CMK (cell line): ENCODE results near the gene CTDSP1.

Experiments used
- DNase-seq: peaks from one replicate; pipeline ENCODE4 v3.0.0-alpha.2; 2010; ENCODE audit warnings: low read depth

Gene CTDSP1

DNA sequence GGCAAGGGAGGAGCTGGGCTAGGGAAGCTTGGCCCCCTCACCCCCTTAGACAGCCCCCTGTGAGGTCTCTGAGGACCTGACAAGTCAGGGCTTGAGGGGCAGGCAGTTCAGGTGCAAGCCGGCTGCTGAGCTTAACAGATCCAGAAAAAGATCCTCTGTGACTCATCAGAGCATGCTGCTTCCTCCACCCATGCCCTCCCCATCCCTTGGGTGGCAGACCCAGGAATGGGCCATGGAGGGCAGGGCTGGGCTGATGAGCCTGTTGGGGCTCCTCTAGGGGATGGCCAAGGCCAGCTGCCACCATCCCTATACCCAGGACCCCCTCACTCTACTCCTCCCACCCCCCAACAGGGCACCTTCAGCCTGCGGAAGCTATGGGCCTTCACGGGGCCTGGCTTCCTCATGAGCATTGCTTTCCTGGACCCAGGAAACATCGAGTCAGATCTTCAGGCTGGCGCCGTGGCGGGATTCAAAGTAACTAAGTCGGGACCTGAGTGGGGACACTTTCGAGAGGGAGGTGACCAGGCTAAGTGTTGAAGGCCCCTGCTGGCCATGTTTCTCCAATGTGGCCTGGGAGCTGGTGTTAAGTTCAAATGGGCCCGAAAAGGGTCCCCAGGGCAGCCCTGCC lies 15.7 kb upstream of the CTDSP1 start:
- DNase-seq = no peak

GRCh38 chr2:218384975-218385374 lies 14.7 kb upstream of the CTDSP1 start:
- no peak for DNase-seq

DNA sequence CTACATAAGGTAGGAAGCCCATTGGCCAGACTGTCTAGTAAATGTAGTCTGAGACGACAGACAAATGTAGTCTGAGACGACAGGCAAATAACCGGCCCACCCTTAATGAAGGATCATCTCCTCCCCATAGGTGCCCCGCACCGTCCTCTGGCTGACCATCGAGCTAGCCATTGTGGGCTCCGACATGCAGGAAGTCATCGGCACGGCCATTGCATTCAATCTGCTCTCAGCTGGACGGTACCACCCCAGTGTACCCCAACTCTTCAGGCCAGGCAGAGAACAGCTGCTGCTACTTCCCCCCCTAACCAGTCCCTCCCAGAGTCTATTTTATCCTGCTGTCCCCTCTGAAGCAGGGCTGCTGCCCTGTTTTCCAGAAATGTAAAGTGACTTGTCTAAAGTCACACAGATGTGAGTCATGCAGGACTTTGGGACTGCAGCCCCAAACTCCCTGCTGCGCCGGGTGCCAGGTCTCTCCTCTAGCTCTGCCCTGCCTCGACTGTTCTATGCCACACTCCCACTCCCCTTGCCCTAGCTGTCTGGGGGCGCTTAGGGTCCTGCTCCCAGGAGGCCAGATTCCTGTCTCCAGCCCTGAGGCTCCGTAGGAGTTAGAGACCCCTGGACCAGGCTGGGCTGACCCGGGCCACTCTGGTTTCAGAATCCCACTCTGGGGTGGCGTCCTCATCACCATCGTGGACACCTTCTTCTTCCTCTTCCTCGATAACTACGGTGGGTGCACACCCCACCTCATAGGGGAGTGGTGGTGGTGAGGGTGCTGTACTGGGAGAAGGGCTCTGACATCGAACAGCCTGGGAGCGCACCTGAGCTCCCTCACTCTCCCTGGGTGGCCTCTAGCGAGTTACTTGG lies 12.9 kb upstream of the CTDSP1 start:
- DNase-seq = no peak

DNA sequence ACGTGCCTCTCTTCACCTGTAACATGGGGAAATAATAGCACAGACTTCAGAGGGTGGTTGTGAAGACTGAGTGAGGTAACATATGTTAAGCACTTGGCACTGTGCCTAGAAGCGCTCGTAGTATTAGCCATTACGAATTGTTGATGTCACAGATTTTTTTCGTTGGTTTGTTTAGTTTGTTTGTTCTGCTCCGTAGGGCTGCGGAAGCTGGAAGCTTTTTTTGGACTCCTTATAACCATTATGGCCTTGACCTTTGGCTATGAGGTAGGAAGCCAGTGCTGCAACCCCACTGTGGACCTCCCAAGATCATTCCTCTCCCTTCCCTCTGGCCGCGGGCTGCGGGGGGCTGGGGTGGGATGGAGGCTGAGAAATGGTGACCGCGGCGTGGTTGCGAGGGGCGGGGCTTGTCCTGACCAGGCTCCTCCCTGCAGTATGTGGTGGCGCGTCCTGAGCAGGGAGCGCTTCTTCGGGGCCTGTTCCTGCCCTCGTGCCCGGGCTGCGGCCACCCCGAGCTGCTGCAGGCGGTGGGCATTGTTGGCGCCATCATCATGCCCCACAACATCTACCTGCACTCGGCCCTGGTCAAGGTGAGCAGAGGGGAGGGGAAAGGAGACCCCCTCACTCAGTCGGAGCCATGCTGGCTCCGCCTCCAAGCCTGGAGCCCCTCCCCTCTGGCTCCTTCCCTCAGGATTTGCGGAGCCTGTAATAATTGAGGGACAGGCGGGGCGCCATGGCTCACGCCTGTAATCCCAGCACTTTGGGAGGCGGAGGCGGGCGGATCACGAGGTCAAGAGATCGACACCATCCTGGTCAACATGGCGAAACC lies 12.1 kb upstream of the CTDSP1 start:
- DNase-seq = no peak

- DNase-seq = no peak
Observed at GRCh38 chr2:218389333-218390150, 10.1 kb upstream of the CTDSP1 start.

- no peak for DNase-seq
Observed at GRCh38 chr2:218391202-218391601, 8.5 kb upstream of the CTDSP1 start.

GRCh38 chr2:218392459-218392858 lies 7.2 kb upstream of the CTDSP1 start:
- no peak for DNase-seq

DNA sequence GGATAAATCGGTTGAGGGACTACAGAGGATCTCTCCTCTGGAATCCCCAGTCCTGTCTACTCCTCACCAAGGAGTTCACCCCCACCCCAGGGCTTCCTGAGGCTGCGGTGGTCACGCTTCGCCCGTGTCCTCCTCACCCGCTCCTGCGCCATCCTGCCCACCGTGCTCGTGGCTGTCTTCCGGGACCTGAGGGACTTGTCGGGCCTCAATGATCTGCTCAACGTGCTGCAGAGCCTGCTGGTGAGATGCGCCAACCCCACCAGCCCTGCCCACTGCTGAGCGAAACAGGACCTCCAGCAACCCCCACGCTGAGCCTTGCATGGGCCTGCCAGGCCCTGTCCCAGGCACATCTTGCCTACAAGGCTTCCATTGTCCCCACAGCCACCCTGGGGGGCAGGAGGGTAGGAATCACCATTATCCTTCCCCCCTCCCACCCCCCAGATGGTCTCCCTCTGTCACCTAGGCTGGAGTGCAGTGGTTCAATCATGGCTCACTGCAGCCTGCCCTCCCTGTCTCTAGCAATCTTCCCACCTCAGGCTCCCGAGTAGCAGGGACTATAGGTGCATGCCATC lies 6.7 kb upstream of the CTDSP1 start:
- DNase-seq = no peak

- DNase-seq = no peak
Observed at GRCh38 chr2:218393750-218394290, 5.8 kb upstream of the CTDSP1 start.

DNA sequence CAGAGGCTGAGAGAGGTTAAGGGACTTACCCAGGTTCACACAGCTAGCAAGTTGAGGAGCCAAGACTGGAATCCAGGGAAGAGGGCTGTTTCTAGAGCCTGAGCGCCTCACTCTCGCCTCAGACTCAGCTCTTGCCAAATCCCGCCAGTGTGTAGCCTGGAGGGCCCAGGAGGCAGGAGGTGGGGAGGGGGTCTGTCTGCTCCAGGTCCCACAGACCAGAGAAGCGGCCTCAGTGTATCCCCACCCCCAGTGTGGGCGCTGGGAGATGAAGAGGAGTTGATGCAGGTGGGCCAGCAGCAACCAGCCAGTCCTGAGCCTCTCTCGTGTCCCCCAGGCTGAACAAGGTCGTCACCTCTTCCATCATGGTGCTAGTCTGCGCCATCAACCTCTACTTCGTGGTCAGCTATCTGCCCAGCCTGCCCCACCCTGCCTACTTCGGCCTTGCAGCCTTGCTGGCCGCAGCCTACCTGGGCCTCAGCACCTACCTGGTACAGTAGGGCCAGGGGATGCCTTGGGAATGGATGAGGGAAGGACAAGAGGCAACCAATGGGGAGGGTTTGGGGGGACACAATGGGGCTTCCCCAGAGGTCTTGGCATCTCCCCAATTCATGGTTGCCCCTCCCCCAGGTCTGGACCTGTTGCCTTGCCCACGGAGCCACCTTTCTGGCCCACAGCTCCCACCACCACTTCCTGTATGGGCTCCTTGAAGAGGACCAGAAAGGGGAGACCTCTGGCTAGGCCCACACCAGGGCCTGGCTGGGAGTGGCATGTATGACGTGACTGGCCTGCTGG lies 5.2 kb upstream of the CTDSP1 start:
- no peak for DNase-seq

- no peak for DNase-seq
Observed at GRCh38 chr2:218395090-218395444, 4.6 kb upstream of the CTDSP1 start.

DNA sequence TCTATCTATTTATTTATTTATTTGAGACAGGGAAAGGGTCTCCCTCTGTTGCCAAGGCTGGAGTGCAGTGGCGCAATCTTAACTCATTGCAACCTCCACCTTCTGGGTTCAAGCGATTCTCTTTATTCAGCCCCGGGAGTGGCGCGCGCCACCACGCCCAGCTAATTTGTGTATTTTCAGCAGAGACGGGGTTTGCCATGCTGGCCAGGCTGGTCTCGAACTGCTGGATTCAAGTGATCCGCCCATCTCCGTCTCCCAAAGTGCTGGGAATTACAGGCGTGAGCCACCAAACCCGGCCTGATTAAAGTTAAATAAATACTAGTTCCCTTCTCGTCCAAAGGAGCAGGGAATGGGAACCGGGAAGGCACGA lies 4.2 kb upstream of the CTDSP1 start:
- DNase-seq = no peak

GRCh38 chr2:218395826-218396687 lies 3.6 kb upstream of the CTDSP1 start:
- DNase-seq = peak; percentile 98

DNA sequence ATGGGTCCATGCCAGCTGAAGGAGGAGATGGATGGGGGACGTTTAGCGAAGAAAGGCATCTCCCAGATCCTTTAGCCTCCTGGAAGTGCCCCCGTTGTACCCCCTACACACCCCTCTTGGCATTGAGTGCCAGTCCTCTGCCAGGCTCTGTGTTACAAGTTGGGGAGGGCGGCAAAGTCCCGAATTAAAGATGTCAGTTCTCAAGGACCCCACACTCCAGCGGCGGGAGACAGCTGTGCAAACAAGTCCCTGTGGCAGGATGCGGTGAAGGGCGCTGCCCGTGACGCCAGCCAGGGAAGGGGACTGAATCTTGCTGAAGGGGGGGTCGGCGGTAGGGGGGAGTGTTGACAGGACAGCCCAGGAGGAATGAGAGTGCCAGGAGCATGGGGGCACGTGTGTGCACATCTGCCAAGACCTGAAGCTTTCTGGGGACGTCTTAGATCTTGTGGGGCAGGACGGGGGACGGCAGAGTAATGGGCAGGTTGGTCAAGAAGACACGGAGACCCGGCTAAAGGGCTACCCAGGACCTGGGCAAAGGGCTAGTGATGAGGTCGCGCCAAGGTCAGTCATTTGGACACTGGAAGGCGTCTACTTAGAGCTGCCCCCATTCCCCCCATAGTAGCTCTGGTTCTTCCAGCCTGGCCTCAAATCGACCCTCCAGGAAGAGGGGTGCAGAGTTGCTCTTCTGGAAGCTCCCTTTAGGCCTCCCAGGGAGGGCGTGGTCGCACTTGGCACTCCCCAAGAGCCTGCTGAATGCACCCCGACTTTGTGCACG lies 2.8 kb upstream of the CTDSP1 start:
- DNase-seq = peak; percentile 91

GRCh38 chr2:218397463-218397819 lies 2.2 kb upstream of the CTDSP1 start:
- no peak for DNase-seq

DNA sequence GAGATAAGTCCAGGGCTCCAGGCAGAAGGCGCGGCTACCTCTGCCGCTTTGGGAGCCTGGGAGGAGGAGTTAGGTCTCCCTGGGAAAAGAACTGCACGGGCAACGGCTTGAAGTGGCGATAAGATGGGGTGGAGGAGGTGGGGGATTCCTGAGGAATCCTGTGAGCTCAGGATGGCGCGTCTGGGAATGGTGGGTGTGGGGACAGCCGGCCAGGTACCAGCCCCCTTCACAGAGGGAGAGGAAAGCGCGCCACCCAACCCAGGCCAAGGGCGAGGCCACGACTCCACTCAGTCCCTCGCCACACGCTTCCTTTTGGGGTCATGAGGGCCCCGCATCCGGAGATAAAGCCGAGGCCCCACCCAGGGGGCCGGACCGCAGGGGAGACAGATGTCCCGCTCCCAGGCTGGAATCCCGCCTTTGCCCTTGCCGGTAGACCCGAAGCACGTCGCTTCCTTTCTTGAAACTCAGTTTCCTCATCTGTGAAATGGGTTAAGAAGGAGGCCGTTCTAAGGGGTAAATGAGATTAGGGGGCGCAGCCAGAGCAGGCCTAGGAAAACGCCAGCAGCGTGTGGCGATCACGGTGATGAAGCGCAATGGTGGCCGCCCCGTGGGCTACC lies 1.7 kb upstream of the CTDSP1 start:
- DNase-seq = peak; percentile 98

DNA sequence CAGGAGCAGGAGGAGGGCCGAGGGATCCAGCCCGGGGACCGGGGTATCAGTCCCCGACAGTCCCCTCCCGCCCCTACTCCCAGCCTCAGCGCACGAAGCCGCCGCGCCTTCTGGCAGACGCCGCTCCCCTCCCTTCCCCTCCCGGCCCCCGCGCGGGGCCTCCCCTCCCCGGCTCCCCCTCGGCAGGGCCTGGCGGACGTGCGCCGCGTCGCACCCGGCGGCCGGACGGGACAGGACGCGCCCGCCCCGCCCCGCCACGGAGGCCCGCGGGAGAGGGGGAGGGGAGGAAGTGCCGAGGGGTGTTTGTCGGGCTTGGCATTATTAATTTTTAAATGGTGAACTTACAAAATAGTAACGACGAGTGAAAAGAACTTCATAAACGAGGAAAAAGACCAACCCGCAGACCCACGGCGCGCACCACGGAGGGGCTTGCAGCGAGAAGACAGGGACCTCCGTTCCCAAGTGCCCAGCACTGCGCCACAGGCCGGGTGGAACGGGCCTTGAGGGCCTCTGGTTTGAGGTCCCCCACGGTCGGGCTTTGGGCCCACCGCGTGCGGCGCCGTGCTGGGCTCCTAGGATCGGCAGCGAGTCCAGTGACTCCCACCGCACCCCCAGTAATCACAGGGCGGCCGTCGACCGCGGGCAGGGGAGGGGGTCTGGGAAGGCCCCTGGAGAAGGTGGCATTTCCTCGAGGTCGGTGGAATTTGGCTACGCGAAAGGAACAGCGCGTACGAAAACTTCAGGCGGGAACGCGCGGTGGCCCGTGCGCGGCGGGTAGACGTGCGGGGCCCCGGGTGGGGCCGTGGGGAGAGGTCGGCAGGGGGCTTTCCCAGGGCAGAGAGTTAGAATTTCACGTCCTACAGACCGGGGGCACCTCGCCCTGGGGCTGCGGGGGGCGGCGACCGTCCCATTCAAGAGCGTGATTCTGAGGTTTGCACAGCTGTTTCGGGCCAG lies 954 bp upstream of the CTDSP1 start:
- DNase-seq = no peak
